NCI-H2171 (cell line): ENCODE results near the gene FAM76B.
"Not testable (repeated sequence)": the region's sequence is repeated elsewhere in the genome, so short reads cannot be mapped to it uniquely, and the experiment has no call there.

Source experiments
- DNase-seq: peaks from one replicate; lab custom pipeline; 2025; lab: John Stamatoyannopoulos, UW

Gene FAM76B

GRCh38 chr11:95789506-95790122 is at the start of gene FAM76B:
Gene FAM76B (minus strand): TSS chr11:95789782. CDS start chr11:95789478, 304 bp downstream.
- peak; percentile 97 for DNase-seq

GRCh38 chr11:95835768-95836488 is 46.3 kb upstream of the FAM76B start:
- peak; percentile 65 for DNase-seq

GRCh38 chr11:95835351-95835750 is 45.8 kb upstream of the FAM76B start:
- no peak for DNase-seq

- no peak for DNase-seq
These were observed 43.8 kb upstream of the FAM76B start for GRCh38 chr11:95833378-95833777.

GRCh38 chr11:95832763-95833162 is 43.2 kb upstream of the FAM76B start:
- DNase-seq: no peak

GRCh38 chr11:95831198-95831883 is 41.8 kb upstream of the FAM76B start:
- DNase-seq: no peak

GRCh38 chr11:95829580-95830259 is 40.1 kb upstream of the FAM76B start:
- no peak for DNase-seq

- no peak for DNase-seq
These were observed 38.1 kb upstream of the FAM76B start for GRCh38 chr11:95827696-95828095.

GRCh38 chr11:95821640-95822039 is 32.1 kb upstream of the FAM76B start:
- DNase-seq: no peak

- no peak for DNase-seq
These were observed 26.5 kb upstream of the FAM76B start for GRCh38 chr11:95816037-95816436.

GRCh38 chr11:95811052-95811451 is 21.5 kb upstream of the FAM76B start:
- DNase-seq: not testable (repeated sequence)

- DNase-seq: not testable (repeated sequence)
These were observed 16.9 kb upstream of the FAM76B start for GRCh38 chr11:95806464-95806863.

GRCh38 chr11:95805869-95806268 is 16.3 kb upstream of the FAM76B start:
- no peak for DNase-seq

GRCh38 chr11:95803973-95804372 is 14.4 kb upstream of the FAM76B start:
- no peak for DNase-seq

GRCh38 chr11:95802806-95803205 is 13.2 kb upstream of the FAM76B start:
- no peak for DNase-seq

- no peak for DNase-seq
These were observed 10.9 kb upstream of the FAM76B start for GRCh38 chr11:95800438-95800837.

- DNase-seq: no peak
These were observed 10.0 kb upstream of the FAM76B start for GRCh38 chr11:95799546-95799945.

- no peak for DNase-seq
These were observed 6.9 kb upstream of the FAM76B start for GRCh38 chr11:95796501-95796900.

- no peak for DNase-seq
These were observed 6.2 kb upstream of the FAM76B start for GRCh38 chr11:95795627-95796295.

GRCh38 chr11:95794086-95794485 is 4.5 kb upstream of the FAM76B start:
- DNase-seq: no peak

- DNase-seq: no peak
These were observed 3.5 kb upstream of the FAM76B start for GRCh38 chr11:95793116-95793515.

GRCh38 chr11:95792700-95793099 is 3.1 kb upstream of the FAM76B start:
- no peak for DNase-seq
